Measurements from ENCODE around the gene SLX9.

The SLX9 gene

DNA sequence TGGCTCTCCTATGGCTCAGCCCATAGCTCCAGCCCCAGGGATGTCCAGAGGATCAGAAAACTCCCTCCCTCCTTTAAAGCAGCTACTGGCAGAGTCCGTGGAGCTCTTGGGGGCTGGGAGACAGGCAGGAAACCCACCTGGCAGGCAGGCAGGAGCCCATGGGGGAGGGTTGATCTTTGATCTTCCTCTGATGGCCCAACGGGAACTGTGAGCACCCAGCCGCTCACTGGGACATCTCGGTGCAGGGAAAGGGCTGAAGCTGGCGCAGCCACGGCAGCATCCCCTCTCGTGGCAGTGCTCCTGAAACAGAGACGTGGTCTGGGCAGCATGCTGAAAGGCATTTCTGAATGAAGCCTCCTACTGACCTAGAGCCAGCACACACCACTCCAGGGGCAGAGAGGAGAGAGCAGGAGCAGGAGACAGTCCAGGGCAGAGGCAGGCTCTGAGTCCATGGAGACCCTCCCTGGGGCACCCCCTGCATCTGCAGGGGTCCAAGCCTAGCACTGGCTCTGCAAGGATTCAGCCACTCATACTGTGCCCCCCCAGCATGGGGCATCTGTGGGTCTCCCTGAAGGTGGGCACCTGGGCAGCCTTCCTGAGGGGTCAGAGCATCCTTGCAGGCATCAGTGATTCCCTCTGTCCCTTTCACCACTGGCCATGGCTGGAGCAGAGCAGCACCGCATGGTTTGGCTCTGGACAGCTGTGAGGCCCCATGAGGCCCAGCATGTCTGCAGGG lies 4.9 kb upstream of the SLX9 start:
- Histone ChIP-seq H3K9ac (ENCODE audit: low read depth, low read length) (no peak overlapping the region), H3K27me3 (ENCODE audit: insufficient read depth, low read length) (peaks cover 49% of the 10 kb centered on the region), H3K36me3 (ENCODE audit: insufficient read depth, low read length) (no peaks in the 10 kb centered on the region), H3K9me3 (ENCODE audit: insufficient read depth, low read depth, low read length) (no peaks in the 10 kb centered on the region), H3K4me1 (ENCODE audit: insufficient read depth, low read length) (no peaks in the 10 kb centered on the region), H3K27ac (ENCODE audit: low read depth, low read length) (no peak overlapping the region), H3K4me3 (ENCODE audit: low read length) (no peak overlapping the region)
- WGBS, result 89% methylated on average over 9 of the region's 9 CpGs

GRCh38 chr21:44935533-44935927 lies 4.3 kb upstream of the SLX9 start:
- whole genome bisulfite sequencing, result 92% methylated on average over 9 of the region's 10 CpGs
- H3K9ac ChIP-seq (ENCODE audit: low read depth, low read length), result no peak overlapping the region

GRCh38 chr21:44938772-44939531 lies 877 bp upstream of the SLX9 start:
- 83% methylated on average over 18 of the region's 18 CpGs for whole genome bisulfite sequencing

More at GRCh38 chr21:44935533-44935927, 4.3 kb upstream of the SLX9 start:
- Histone ChIP-seq H3K4me1 (ENCODE audit: insufficient read depth, low read length) (no peaks in the 10 kb centered on the region), H3K27me3 (ENCODE audit: insufficient read depth, low read length) (peaks cover 44% of the 10 kb centered on the region), H3K9me3 (ENCODE audit: insufficient read depth, low read depth, low read length) (no peaks in the 10 kb centered on the region), H3K36me3 (ENCODE audit: insufficient read depth, low read length) (no peaks in the 10 kb centered on the region), H3K27ac (ENCODE audit: low read depth, low read length) (no peak overlapping the region), H3K4me3 (ENCODE audit: low read length) (no peak overlapping the region)

DNA sequence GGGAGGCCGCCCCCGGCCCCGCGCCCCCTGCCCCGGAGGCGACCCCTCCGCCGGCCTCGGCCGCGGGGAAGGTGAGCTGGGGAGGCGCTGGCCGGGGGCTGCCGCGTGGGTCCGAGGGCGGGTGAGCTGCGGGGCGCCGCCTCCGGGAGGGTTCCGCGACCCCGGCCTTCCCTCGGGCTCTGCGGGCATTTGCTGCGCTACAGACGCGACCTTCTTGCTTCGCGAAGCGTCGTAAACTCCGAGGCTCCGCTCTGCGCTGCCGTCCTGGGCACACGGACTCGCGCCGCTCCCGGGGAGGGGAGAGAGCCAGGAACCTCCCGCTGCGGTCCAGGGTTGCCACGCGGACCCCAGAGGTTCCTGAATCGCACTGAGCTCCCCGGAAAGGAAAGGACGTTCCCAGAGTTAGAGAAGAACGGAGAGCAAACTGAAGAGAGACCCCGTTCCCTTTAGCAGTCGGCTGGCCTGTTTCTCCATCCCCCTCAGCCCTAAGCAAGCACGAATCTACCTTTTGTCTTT lies 345 bp downstream of the SLX9 start:
- peaks cover 9% of the 10 kb centered on the region; the same call in 1 of the 2 replicates for H3K4me1 ChIP-seq (ENCODE audit: insufficient read depth, low read length)
- H3K27ac ChIP-seq (ENCODE audit: low read depth, low read length), result peak overlapping the region; percentile 65
- no peaks in the 10 kb centered on the region for H3K9me3 ChIP-seq (ENCODE audit: insufficient read depth, low read depth, low read length)
- H3K9ac ChIP-seq (ENCODE audit: low read depth, low read length), result peak overlapping the region; percentile 93
- under 1% methylated on average over 52 of the region's 53 CpGs for WGBS
- peak overlapping the region; percentile 99 for H3K4me3 ChIP-seq (ENCODE audit: low read length)
- H3K27me3 ChIP-seq (ENCODE audit: insufficient read depth, low read length), result no peaks in the 10 kb centered on the region
- peaks cover 29% of the 10 kb centered on the region for H3K36me3 ChIP-seq (ENCODE audit: insufficient read depth, low read length)

More at GRCh38 chr21:44938772-44939531, 877 bp upstream of the SLX9 start:
- H3K27ac ChIP-seq (ENCODE audit: low read depth, low read length), result no peak overlapping the region
- H3K36me3 ChIP-seq (ENCODE audit: insufficient read depth, low read length), result peaks cover 16% of the 10 kb centered on the region
- peaks cover 9% of the 10 kb centered on the region; the same call in 1 of the 2 replicates for H3K27me3 ChIP-seq (ENCODE audit: insufficient read depth, low read length)
- peak overlapping the region; percentile 99 for H3K4me3 ChIP-seq (ENCODE audit: low read length)
- H3K4me1 ChIP-seq (ENCODE audit: insufficient read depth, low read length), result peaks cover 9% of the 10 kb centered on the region; the same call in 1 of the 2 replicates
- H3K9ac ChIP-seq (ENCODE audit: low read depth, low read length), result peak overlapping the region; percentile 92
- H3K9me3 ChIP-seq (ENCODE audit: insufficient read depth, low read depth, low read length), result no peaks in the 10 kb centered on the region

DNA sequence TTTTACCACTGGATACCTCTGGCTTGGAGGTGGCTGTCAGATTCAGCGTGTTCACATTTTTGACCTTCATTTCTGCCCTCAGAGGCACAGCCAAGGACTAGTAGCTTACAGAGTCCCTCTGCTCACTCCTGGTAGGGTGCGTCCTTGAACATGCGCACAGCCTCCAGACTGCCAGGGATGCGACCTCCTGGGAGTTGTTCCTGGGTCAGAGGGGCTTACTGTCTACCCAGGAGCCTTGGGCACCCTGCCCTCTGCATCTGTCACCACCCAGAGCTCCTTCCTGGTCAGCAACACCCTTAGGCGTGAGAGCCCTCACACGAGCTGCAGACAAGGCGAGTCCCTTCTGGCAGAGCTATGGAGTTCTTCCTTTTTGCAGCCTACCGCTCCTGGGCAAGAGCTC lies 1.7 kb downstream of the SLX9 start:
- 94% methylated on average over 8 of the region's 8 CpGs for WGBS
- Histone ChIP-seq H3K27me3 (ENCODE audit: insufficient read depth, low read length) (no peaks in the 10 kb centered on the region), H3K4me1 (ENCODE audit: insufficient read depth, low read length) (peaks cover 9% of the 10 kb centered on the region; the same call in 1 of the 2 replicates), H3K9ac (ENCODE audit: low read depth, low read length) (no peak overlapping the region), H3K4me3 (ENCODE audit: low read length) (peak overlapping the region; percentile 99), H3K36me3 (ENCODE audit: insufficient read depth, low read length) (peaks cover 39% of the 10 kb centered on the region), H3K27ac (ENCODE audit: low read depth, low read length) (no peak overlapping the region), H3K9me3 (ENCODE audit: insufficient read depth, low read depth, low read length) (no peaks in the 10 kb centered on the region)

DNA sequence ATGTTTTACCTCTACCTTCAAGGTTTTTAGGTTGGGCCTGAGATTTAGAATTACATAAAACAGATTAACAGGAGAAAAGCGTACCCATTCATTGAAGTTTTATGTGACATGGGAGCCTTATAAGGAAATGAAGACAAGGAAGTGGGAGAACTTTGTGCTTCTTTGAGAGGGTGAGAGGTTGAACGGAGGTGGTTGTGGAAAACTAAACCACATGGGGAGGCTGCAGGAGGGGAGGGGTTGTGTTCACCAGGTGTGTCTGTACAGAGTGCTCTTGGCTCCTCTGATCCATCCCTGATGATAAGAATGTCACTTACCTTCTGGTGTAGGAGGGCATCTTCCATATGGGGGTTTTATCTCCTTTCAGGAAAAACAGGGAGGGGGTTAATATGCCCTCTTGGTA lies 2.7 kb downstream of the SLX9 start:
- H3K9ac ChIP-seq (ENCODE audit: low read depth, low read length), result no peak overlapping the region
- H3K27me3 ChIP-seq (ENCODE audit: insufficient read depth, low read length), result no peaks in the 10 kb centered on the region
- no peaks in the 10 kb centered on the region for H3K9me3 ChIP-seq (ENCODE audit: insufficient read depth, low read depth, low read length)
- H3K4me1 ChIP-seq (ENCODE audit: insufficient read depth, low read length), result peaks cover 9% of the 10 kb centered on the region; the same call in 1 of the 2 replicates
- H3K36me3 ChIP-seq (ENCODE audit: insufficient read depth, low read length), result peaks cover 46% of the 10 kb centered on the region
- no peak overlapping the region for H3K27ac ChIP-seq (ENCODE audit: low read depth, low read length)
- no peak overlapping the region for H3K4me3 ChIP-seq (ENCODE audit: low read length)
- 93% methylated on average over 2 of the region's 2 CpGs for WGBS

DNA sequence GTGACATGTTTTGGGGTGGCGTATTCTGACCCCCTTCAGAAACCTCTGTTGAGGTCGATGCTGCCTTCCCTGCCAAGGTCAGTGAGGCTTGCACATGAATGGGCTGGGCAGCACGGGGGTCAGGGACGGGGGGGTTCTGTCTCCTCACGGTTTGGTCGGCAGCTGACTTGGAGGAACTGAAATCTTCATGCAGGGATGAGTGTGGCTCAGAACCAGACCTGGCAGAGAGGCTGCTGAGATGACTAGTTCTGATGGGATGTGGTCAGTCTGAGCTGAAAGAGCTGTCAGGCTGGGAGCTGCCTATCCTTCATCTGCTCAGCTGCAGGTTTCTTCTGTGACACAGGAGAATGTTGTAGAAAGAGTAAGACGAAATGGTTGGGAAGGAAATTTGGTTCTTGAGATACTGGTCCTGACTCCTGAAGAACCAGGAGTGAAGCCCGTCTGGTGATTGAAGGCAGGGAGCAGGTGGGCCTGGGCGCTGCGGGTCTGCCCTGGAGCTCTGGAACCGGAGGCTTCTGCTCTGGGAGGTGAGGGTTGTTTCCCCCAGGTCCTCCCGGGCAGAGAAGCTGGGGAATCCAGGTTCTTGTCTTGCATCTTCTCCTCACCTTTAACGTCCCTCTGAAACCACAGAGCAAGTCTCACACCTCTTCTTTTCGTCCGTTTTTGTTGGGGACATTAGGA lies 3.3 kb downstream of the SLX9 start:
- Histone ChIP-seq H3K4me1 (ENCODE audit: insufficient read depth, low read length) (peaks cover 9% of the 10 kb centered on the region; the same call in 1 of the 2 replicates), H3K9ac (ENCODE audit: low read depth, low read length) (no peak overlapping the region), H3K27me3 (ENCODE audit: insufficient read depth, low read length) (no peaks in the 10 kb centered on the region), H3K36me3 (ENCODE audit: insufficient read depth, low read length) (peaks cover 47% of the 10 kb centered on the region), H3K27ac (ENCODE audit: low read depth, low read length) (no peak overlapping the region), H3K4me3 (ENCODE audit: low read length) (no peak overlapping the region), H3K9me3 (ENCODE audit: insufficient read depth, low read depth, low read length) (no peaks in the 10 kb centered on the region)
- 95% methylated on average over 15 of the region's 15 CpGs for whole genome bisulfite sequencing

DNA sequence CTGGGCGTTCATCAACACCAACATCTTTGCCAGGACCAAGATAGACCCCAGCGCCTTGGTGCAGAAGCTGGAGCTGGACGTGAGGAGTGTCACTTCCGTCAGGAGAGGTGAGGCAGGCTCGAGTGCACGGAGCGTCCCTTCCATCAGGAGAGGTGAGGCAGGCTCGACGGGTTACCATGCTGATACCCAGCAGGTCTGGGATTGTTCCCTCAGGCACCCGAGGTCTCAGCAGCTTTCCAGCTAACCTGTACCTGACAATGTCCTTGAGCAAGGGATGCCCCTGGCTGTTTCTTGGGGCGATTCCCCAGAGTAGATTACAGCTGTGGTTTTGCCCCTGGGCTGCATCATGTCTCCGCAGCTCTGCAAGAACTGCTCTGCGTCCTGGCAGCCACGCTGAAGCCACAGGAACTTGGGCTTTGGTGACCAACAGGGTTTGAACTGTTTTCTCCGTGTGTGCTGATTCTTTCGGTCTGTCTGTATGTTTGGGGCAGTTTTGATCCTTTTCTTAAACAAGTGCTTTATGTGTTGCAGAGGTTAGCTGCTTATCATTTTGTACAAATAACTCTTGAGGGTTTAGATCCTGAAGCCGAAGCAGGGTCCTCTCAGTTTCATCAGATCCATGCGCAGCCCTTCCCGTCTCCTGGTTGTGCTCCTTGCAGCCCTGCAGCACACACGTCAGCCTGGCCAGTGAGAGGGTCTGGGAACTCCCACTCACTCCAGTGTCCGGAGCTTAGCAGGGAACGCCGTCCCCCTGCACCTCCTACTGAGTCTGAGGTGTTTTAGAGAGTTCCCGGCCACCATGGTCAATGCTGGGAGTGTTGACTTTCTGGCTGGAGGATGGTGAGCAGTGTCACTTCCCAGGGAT lies 4.1 kb downstream of the SLX9 start:
- 94% methylated on average over 24 of the region's 24 CpGs for WGBS
- Histone ChIP-seq H3K36me3 (ENCODE audit: insufficient read depth, low read length) (peaks cover 47% of the 10 kb centered on the region), H3K4me3 (ENCODE audit: low read length) (no peak overlapping the region), H3K9ac (ENCODE audit: low read depth, low read length) (no peak overlapping the region), H3K27me3 (ENCODE audit: insufficient read depth, low read length) (no peaks in the 10 kb centered on the region), H3K4me1 (ENCODE audit: insufficient read depth, low read length) (peaks cover 9% of the 10 kb centered on the region; the same call in 1 of the 2 replicates), H3K9me3 (ENCODE audit: insufficient read depth, low read depth, low read length) (no peaks in the 10 kb centered on the region), H3K27ac (ENCODE audit: low read depth, low read length) (no peak overlapping the region)

- no peak overlapping the region for H3K4me3 ChIP-seq (ENCODE audit: low read length)
- H3K27ac ChIP-seq (ENCODE audit: low read depth, low read length), result no peak overlapping the region
- H3K36me3 ChIP-seq (ENCODE audit: insufficient read depth, low read length), result peaks cover 47% of the 10 kb centered on the region
- H3K9me3 ChIP-seq (ENCODE audit: insufficient read depth, low read depth, low read length), result no peaks in the 10 kb centered on the region
- 95% methylated on average over 10 of the region's 10 CpGs for WGBS
- peaks cover 9% of the 10 kb centered on the region; the same call in 1 of the 2 replicates for H3K4me1 ChIP-seq (ENCODE audit: insufficient read depth, low read length)
- no peaks in the 10 kb centered on the region for H3K27me3 ChIP-seq (ENCODE audit: insufficient read depth, low read length)
- no peak overlapping the region for H3K9ac ChIP-seq (ENCODE audit: low read depth, low read length)
Measured at GRCh38 chr21:44944596-44944995, 4.8 kb downstream of the SLX9 start.

All from HUES64 (cell line).